GM19438 (cell line): ENCODE data around the gene HCAR3.
"Not testable (repeated sequence)": the region's sequence is repeated elsewhere in the genome, so short reads cannot be mapped to it uniquely, and the experiment has no call there.

Experiments
- ATAC-seq: cut with Tn5 transposase; IDR thresholded peaks from one replicate; pipeline ENCODE4 v1.9.1; 2021; ENCODE audit warnings: low read depth; ENCODE audit not compliant: unreplicated experiment

The HCAR3 gene

GRCh38 chr12:122716658-122717057 is at the start of gene HCAR3:
Gene HCAR3 (minus strand): TSS chr12:122716811. CDS start chr12:122716737, 74 bp downstream.
- ATAC-seq = not testable (repeated sequence)

GRCh38 chr12:122757568-122757967 is 41.0 kb upstream of the HCAR3 start:
- ATAC-seq = no peak

- no peak for ATAC-seq
These were observed 38.2 kb upstream of the HCAR3 start for GRCh38 chr12:122754790-122755189.

GRCh38 chr12:122753319-122753650 is 36.7 kb upstream of the HCAR3 start:
- ATAC-seq = no peak

- ATAC-seq = peak; percentile 90
These were observed 36.1 kb upstream of the HCAR3 start, which contains the start of gene DENR for GRCh38 chr12:122752464-122753318. Gene DENR (plus strand): TSS chr12:122752824. CDS start chr12:122753702, 878 bp downstream.

- not testable (repeated sequence) for ATAC-seq
These were observed 34.3 kb upstream of the HCAR3 start for GRCh38 chr12:122750781-122751515.

GRCh38 chr12:122749569-122750332 is 33.1 kb upstream of the HCAR3 start:
- no peak for ATAC-seq

- ATAC-seq = no peak
These were observed 30.9 kb upstream of the HCAR3 start for GRCh38 chr12:122747224-122748135.

GRCh38 chr12:122743895-122744525 is 27.4 kb upstream of the HCAR3 start:
- no peak for ATAC-seq

- ATAC-seq = no peak
These were observed 23.7 kb upstream of the HCAR3 start for GRCh38 chr12:122740351-122740750.

GRCh38 chr12:122738571-122738970 is 22.0 kb upstream of the HCAR3 start:
- no peak for ATAC-seq

- ATAC-seq = no peak
These were observed 16.0 kb upstream of the HCAR3 start for GRCh38 chr12:122732611-122733010.

- no peak for ATAC-seq
These were observed 15.6 kb upstream of the HCAR3 start for GRCh38 chr12:122732170-122732569.

GRCh38 chr12:122730215-122731014 is 13.8 kb upstream of the HCAR3 start, which contains the start of gene HCAR1:
Gene HCAR1 (minus strand): TSS chr12:122730844. CDS start chr12:122730339, 505 bp downstream.
- ATAC-seq = no peak

GRCh38 chr12:122729583-122730214 is 13.1 kb upstream of the HCAR3 start:
- ATAC-seq = no peak

GRCh38 chr12:122726080-122726558 is 9.5 kb upstream of the HCAR3 start:
- no peak for ATAC-seq

- ATAC-seq = no peak
These were observed 9.0 kb upstream of the HCAR3 start for GRCh38 chr12:122725452-122726079.
